IPS-15b (cell line): ENCODE data around the gene SNX15.
"Not testable (repeated sequence)": the region's sequence is repeated elsewhere in the genome, so short reads cannot be mapped to it uniquely, and the experiment has no call there.

Source experiments
- H3K27me3 ChIP-seq: one replicate; pipeline ENCODE4 v1.6.1; 2013; ENCODE audit warnings: low read length; ENCODE audit not compliant: control insufficient read depth, insufficient read depth
- H3K36me3 ChIP-seq: one replicate; pipeline ENCODE4 v1.6.1; 2013; ENCODE audit warnings: low read length; ENCODE audit not compliant: control insufficient read depth, insufficient read depth
- H3K4me1 ChIP-seq: one replicate; pipeline ENCODE4 v1.6.1; 2013; ENCODE audit warnings: mild to moderate bottlenecking, low read length; ENCODE audit not compliant: control insufficient read depth, insufficient read depth
- H3K4me3 ChIP-seq: one replicate; pipeline ENCODE4 v1.5.1; 2013; ENCODE audit warnings: low read depth, low read length
- H3K9ac ChIP-seq: one replicate; pipeline ENCODE4 v1.6.1; 2013; ENCODE audit warnings: low read depth, mild to moderate bottlenecking, low read length
- H3K9me3 ChIP-seq: one replicate; pipeline ENCODE4 v1.6.1; 2013; ENCODE audit warnings: mild to moderate bottlenecking, low read length; ENCODE audit not compliant: control insufficient read depth, insufficient read depth

The SNX15 gene

DNA sequence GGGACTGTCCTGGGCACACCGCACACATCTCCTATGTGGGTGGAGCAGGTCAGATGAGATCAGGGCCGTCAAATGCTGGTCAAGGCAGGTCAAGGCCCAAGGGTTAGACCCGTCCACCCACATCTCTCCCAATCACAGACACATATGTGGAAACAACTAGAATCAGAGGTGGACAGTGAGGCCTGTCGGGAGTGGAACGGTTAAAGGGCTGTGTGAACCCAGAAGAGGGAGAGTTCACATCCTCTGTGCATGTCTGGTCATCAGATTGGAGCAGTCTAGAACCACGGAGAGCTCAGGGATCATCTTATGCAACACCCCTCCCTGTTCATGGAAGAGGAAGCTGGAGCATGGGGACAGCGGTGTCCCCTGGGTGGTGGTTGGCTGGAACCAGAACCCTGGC is 7.4 kb upstream of the SNX15 start:
- peaks cover 10% of the 10 kb centered on the region for H3K36me3 ChIP-seq
- no peaks in the 10 kb centered on the region for H3K9me3 ChIP-seq
- no peak overlapping the region for H3K9ac ChIP-seq
- H3K4me1 ChIP-seq: no peaks in the 10 kb centered on the region
- H3K4me3 ChIP-seq: no peak overlapping the region
- H3K27me3 ChIP-seq: no peaks in the 10 kb centered on the region

- Histone ChIP-seq H3K9ac (no peak overlapping the region), H3K36me3 (peaks cover 10% of the 10 kb centered on the region), H3K9me3 (no peaks in the 10 kb centered on the region), H3K27me3 (no peaks in the 10 kb centered on the region), H3K4me3 (no peak overlapping the region), H3K4me1 (no peaks in the 10 kb centered on the region)
Measured at GRCh38 chr11:65021003-65021402, 6.2 kb upstream of the SNX15 start.

- no peak overlapping the region for H3K9ac ChIP-seq
- peaks cover 10% of the 10 kb centered on the region for H3K36me3 ChIP-seq
- H3K27me3 ChIP-seq: no peaks in the 10 kb centered on the region
- no peaks in the 10 kb centered on the region for H3K4me1 ChIP-seq
- H3K9me3 ChIP-seq: no peaks in the 10 kb centered on the region
- H3K4me3 ChIP-seq: no peak overlapping the region
Measured at GRCh38 chr11:65021509-65021908, 5.7 kb upstream of the SNX15 start.

- not testable (repeated sequence) for H3K27me3 ChIP-seq, H3K4me3 ChIP-seq, H3K9ac ChIP-seq, H3K36me3 ChIP-seq, H3K9me3 ChIP-seq, H3K4me1 ChIP-seq
Measured at GRCh38 chr11:65023502-65023901, 3.7 kb upstream of the SNX15 start.

DNA sequence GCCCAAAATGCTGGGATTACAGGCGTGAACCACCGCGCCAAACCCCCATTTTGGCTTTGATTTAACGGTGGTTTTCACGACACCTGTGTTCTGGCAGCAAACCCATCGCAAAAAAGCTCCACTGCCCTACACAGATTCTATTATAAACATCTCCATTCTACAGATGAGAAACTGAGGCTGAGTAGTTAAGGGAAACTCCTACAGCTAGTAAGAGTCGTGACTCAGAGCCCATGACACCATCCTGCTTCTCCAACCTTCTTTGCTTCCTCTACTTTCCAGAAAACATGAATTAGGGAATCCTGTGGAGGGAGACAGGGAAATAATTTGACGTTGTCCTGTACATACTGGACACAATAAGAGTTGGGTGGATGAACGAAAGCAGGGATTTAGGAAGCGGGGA is 429 bp upstream of the SNX15 start:
- Histone ChIP-seq H3K4me1 (peaks cover 4% of the 10 kb centered on the region), H3K9ac (peak overlapping the region; percentile 2), H3K4me3 (peak overlapping the region; percentile 69)

GRCh38 chr11:65032216-65032615 is 5.0 kb downstream of the SNX15 start:
- Histone ChIP-seq H3K27me3 (no peaks in the 10 kb centered on the region), H3K4me1 (no peaks in the 10 kb centered on the region), H3K9ac (no peak overlapping the region), H3K36me3 (peaks cover 4% of the 10 kb centered on the region), H3K4me3 (no peak overlapping the region), H3K9me3 (no peaks in the 10 kb centered on the region)

More for the DNA sequence above, 429 bp upstream of the SNX15 start:
- Histone ChIP-seq H3K9me3 (no peaks in the 10 kb centered on the region), H3K36me3 (no peaks in the 10 kb centered on the region), H3K27me3 (no peaks in the 10 kb centered on the region)

DNA sequence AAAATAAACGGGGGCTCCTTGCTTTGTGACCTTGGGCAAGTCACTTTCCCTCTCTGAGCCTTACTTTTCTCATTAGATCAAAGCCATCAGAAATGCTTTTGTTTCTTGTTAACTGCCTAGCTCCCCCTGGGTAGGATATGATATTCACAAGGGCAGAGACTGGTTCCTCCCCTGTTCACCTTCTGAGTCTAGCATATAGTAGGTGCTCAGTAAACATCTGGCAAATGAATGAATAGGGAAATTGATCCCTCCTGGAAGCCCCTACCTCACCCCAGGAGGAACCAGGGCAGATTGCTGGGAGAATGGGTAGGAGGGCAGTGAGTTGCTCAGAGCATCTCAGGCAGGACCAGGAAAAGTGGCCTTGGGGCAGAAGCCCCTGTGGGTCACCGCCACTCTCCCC is 7.2 kb downstream of the SNX15 start:
- no peaks in the 10 kb centered on the region for H3K4me1 ChIP-seq
- H3K9me3 ChIP-seq: no peaks in the 10 kb centered on the region
- H3K27me3 ChIP-seq: no peaks in the 10 kb centered on the region
- no peak overlapping the region for H3K4me3 ChIP-seq
- H3K9ac ChIP-seq: no peak overlapping the region
- peaks cover 4% of the 10 kb centered on the region for H3K36me3 ChIP-seq

GRCh38 chr11:65035579-65035978 is 8.3 kb downstream of the SNX15 start:
- no peak overlapping the region for H3K9ac ChIP-seq
- H3K4me1 ChIP-seq: no peaks in the 10 kb centered on the region
- no peak overlapping the region for H3K4me3 ChIP-seq
- peaks cover 4% of the 10 kb centered on the region for H3K36me3 ChIP-seq
- no peaks in the 10 kb centered on the region for H3K27me3 ChIP-seq
- no peaks in the 10 kb centered on the region for H3K9me3 ChIP-seq

DNA sequence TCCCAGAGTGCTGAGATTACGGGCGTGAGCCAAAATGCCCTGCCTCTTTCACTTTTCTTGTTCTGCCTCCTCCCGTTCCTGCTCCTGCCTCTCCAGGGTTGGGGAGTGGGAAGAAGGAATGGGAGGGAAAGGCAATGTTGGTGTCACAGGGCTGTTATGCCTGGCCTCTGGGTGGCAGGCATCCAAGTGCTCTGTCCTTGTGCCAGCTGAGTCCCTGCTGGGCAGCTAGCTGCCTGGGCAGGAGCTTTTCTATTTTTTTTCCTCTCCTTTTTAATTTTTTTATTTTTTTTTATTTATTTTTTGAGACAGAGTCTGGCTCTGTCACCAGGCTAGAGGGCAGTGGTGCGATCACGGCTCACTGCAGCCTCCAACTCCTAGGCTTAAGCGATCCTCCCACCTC is 9.7 kb downstream of the SNX15 start:
- peaks cover 4% of the 10 kb centered on the region for H3K36me3 ChIP-seq
- H3K27me3 ChIP-seq: no peaks in the 10 kb centered on the region
- no peaks in the 10 kb centered on the region for H3K9me3 ChIP-seq
- no peak overlapping the region for H3K9ac ChIP-seq
- no peaks in the 10 kb centered on the region for H3K4me1 ChIP-seq
- no peak overlapping the region for H3K4me3 ChIP-seq

DNA sequence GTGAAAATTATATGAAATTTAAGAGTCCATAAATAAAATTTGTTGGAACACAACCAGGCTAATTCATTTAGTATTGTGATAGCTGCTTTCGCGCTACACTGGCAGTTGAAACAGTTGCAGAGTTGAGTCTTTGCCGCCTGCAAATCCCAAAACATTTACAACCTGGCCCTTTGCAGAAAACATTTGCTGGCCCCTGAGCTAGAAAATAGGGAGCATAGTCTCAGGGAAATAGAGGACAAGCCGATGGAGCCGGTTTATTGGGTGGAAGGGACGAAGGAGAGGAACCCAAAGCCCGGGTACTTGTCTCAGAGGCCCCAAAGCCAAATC is 13.2 kb downstream of the SNX15 start:
- Histone ChIP-seq H3K27me3 (no peaks in the 10 kb centered on the region), H3K9me3 (no peaks in the 10 kb centered on the region), H3K4me3 (peak overlapping the region; percentile 78), H3K9ac (no peak overlapping the region), H3K4me1 (no peaks in the 10 kb centered on the region), H3K36me3 (no peaks in the 10 kb centered on the region)

DNA sequence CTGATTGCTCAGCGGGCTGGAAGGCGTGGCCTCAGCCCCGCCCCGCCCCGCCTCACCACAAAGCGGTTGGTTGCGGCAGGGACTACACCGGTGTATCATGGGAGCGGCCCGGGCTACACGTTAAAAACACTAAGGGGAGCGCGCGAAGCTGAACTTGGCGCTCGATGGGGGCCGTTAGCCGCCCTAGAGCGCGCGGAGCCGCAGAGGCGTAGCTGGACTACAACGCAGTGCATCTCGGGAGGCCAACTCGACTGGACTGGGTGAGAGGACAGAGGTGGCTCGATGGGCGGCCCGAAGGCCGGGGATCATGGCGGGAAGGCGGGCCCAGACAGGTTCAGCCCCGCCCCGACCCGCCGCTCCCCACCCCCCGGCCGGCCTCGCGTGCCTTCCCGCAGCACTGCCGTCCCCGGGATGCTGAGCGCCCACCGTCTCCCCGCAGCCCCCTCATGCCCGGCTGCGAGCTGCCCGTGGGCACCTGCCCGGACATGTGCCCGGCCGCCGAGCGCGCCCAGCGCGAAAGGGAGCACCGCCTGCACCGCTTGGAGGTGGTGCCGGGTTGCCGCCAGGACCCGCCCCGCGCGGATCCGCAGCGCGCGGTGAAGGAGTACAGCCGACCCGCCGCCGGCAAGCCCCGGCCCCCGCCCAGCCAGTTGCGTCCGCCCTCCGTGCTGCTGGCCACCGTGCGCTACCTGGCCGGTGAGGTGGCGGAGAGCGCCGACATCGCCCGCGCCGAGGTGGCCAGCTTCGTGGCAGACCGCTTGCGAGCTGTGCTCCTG is 13.8 kb downstream of the SNX15 start, which contains the start of gene SAC3D1:
Gene SAC3D1, plus strand, starts transcription at position 364 of the 776 bp plus-strand sequence. Its CDS starts 83 bp downstream, at position 447.
- H3K9ac ChIP-seq: peak within 1 kb of the TSS; percentile 70
- peaks cover 2% of the 10 kb centered on the region for H3K36me3 ChIP-seq
- H3K4me1 ChIP-seq: no peaks in the 10 kb centered on the region
- H3K9me3 ChIP-seq: no peaks in the 10 kb centered on the region
- H3K27me3 ChIP-seq: no peaks in the 10 kb centered on the region
- H3K4me3 ChIP-seq: peak within 1 kb of the TSS; percentile 78

DNA sequence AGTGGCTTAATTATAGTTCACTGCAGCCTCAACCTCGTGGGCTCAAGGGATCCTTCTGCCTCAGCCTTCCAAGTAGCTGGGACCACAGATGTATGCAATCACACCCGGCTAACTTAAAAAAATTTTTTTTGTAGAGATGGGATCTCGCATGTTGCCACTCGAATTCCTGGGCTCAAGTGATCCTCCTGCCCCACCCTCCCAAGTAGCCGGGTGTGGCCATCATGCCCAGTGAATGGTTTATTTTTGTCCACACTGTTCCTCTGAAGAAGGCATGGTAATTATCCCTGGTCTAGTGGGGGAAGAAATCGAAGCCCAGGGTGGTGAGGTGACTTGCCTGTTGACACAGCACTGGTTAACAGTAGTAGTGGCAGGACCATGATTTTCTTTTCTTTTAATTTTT is 15.7 kb downstream of the SNX15 start:
- Histone ChIP-seq H3K27me3 (no peaks in the 10 kb centered on the region), H3K9me3 (no peaks in the 10 kb centered on the region), H3K9ac (no peak overlapping the region), H3K4me3 (no peak overlapping the region), H3K4me1 (no peaks in the 10 kb centered on the region), H3K36me3 (peaks cover 5% of the 10 kb centered on the region)
